Measurements from ENCODE around the gene SLC12A8. TPM values are rescaled to one million over a fixed set of nuclear protein-coding genes. Genes with fewer than 3 reads are reported as not detected.

The SLC12A8 gene
- polyA plus RNA-seq, result 21.6 TPM
- long read RNA-seq, donor 1, partial matches to known transcripts, result 0 of 1 reads
- long read RNA-seq, donor 1, other reads (novel, unspliced or antisense), result 0 of 1 reads
- long read RNA-seq, donor 2, partial matches to known transcripts, result 0 of 1 reads
- long read RNA-seq, donor 2, other reads (novel, unspliced or antisense), result 0 of 1 reads
- long read RNA-seq, donor 3, result 0 reads
- long read RNA-seq, donor 4, partial matches to known transcripts, result 0 of 1 reads
- long read RNA-seq, donor 4, other reads (novel, unspliced or antisense), result 0 of 1 reads
- long read RNA-seq, donor 5, partial matches to known transcripts, result 0 of 1 reads
- long read RNA-seq, donor 5, other reads (novel, unspliced or antisense), result 0 of 1 reads
- long read RNA-seq, donor 6, partial matches to known transcripts, result 0 of 1 reads
- long read RNA-seq, donor 6, other reads (novel, unspliced or antisense), result 0 of 1 reads
- long read RNA-seq, donor 7, partial matches to known transcripts, result 0 of 1 reads
- long read RNA-seq, donor 7, other reads (novel, unspliced or antisense), result 0 of 1 reads
- long read RNA-seq, donor 8, partial matches to known transcripts, result 0 of 2 reads
- long read RNA-seq, donor 8, other reads (novel, unspliced or antisense), result 0 of 2 reads
- long read RNA-seq, donor 9, result 0 reads
- long read RNA-seq, donor 10, partial matches to known transcripts, result 0 of 3 reads
- long read RNA-seq, donor 10, other reads (novel, unspliced or antisense), result 0 of 3 reads
- long read RNA-seq, donor 11, partial matches to known transcripts, result 0 of 1 reads
- long read RNA-seq, donor 11, other reads (novel, unspliced or antisense), result 0 of 1 reads

GRCh38 chr3:125212509-125213363 lies at the start of gene SLC12A8:
SLC12A8 (minus strand) TSS chr3:125212748; CDS start chr3:125211349, 1,399 bp downstream.
- Histone ChIP-seq H3K27me3 (ENCODE audit: control insufficient read depth, insufficient read depth, low read length) (peaks cover 15% of the 10 kb centered on the region), H3K36me3 (ENCODE audit: control insufficient read depth, insufficient read depth, low read length) (no peaks in the 10 kb centered on the region), H3K4me3 (ENCODE audit: low read length) (peak within 1 kb of the TSS; percentile 71), H3K27ac (ENCODE audit: low read length) (no peak within 1 kb of the TSS), H3K4me1 (ENCODE audit: control insufficient read depth, insufficient read depth, low read length) (peaks cover 4% of the 10 kb centered on the region), H3K9me3 (ENCODE audit: control insufficient read depth, low read depth, low read length) (no peaks in the 10 kb centered on the region)
- no CpG with 5 or more reads among the region's 55 CpGs for WGBS (ENCODE audit: insufficient coverage, low lambda C conversion rate)
- DNase-seq, result peak in 1 of 2 donors; percentile 60

GRCh38 chr3:125262161-125262560 lies 49.6 kb upstream of the SLC12A8 start:
- Histone ChIP-seq H3K9me3 (ENCODE audit: control insufficient read depth, low read depth, low read length) (peaks cover 3% of the 10 kb centered on the region), H3K27ac (ENCODE audit: low read length) (no peak overlapping the region), H3K27me3 (ENCODE audit: control insufficient read depth, insufficient read depth, low read length) (no peaks in the 10 kb centered on the region), H3K36me3 (ENCODE audit: control insufficient read depth, insufficient read depth, low read length) (no peaks in the 10 kb centered on the region), H3K4me1 (ENCODE audit: control insufficient read depth, insufficient read depth, low read length) (no peaks in the 10 kb centered on the region), H3K4me3 (ENCODE audit: low read length) (no peak overlapping the region)
- DNase-seq, result no peak
- no CpG with 5 or more reads among the region's 1 CpG for WGBS (ENCODE audit: insufficient coverage, low lambda C conversion rate)

- Histone ChIP-seq H3K4me1 (ENCODE audit: control insufficient read depth, insufficient read depth, low read length) (no peaks in the 10 kb centered on the region), H3K4me3 (ENCODE audit: low read length) (no peak overlapping the region), H3K9me3 (ENCODE audit: control insufficient read depth, low read depth, low read length) (peaks cover 14% of the 10 kb centered on the region), H3K36me3 (ENCODE audit: control insufficient read depth, insufficient read depth, low read length) (no peaks in the 10 kb centered on the region), H3K27ac (ENCODE audit: low read length) (no peak overlapping the region), H3K27me3 (ENCODE audit: control insufficient read depth, insufficient read depth, low read length) (no peaks in the 10 kb centered on the region)
- DNase-seq, result no peak
- no CpG with 5 or more reads among the region's 1 CpG for WGBS (ENCODE audit: insufficient coverage, low lambda C conversion rate)
Measured at GRCh38 chr3:125261031-125261430, 48.5 kb upstream of the SLC12A8 start.

GRCh38 chr3:125260158-125260557 lies 47.6 kb upstream of the SLC12A8 start:
- DNase-seq, result no peak
- 86% methylated on average over 2 of the region's 2 CpGs for WGBS (ENCODE audit: insufficient coverage, low lambda C conversion rate)
- Histone ChIP-seq H3K4me1 (ENCODE audit: control insufficient read depth, insufficient read depth, low read length) (no peaks in the 10 kb centered on the region), H3K36me3 (ENCODE audit: control insufficient read depth, insufficient read depth, low read length) (no peaks in the 10 kb centered on the region), H3K27ac (ENCODE audit: low read length) (no peak overlapping the region), H3K4me3 (ENCODE audit: low read length) (no peak overlapping the region), H3K27me3 (ENCODE audit: control insufficient read depth, insufficient read depth, low read length) (no peaks in the 10 kb centered on the region), H3K9me3 (ENCODE audit: control insufficient read depth, low read depth, low read length) (peaks cover 15% of the 10 kb centered on the region)

GRCh38 chr3:125257536-125257935 lies 45.0 kb upstream of the SLC12A8 start:
- Histone ChIP-seq H3K4me1 (ENCODE audit: control insufficient read depth, insufficient read depth, low read length) (no peaks in the 10 kb centered on the region), H3K36me3 (ENCODE audit: control insufficient read depth, insufficient read depth, low read length) (no peaks in the 10 kb centered on the region), H3K9me3 (ENCODE audit: control insufficient read depth, low read depth, low read length) (peaks cover 15% of the 10 kb centered on the region), H3K27me3 (ENCODE audit: control insufficient read depth, insufficient read depth, low read length) (no peaks in the 10 kb centered on the region), H3K27ac (ENCODE audit: low read length) (no peak overlapping the region), H3K4me3 (ENCODE audit: low read length) (no peak overlapping the region)
- DNase-seq, result no peak
- 83% methylated on average over 1 of the region's 4 CpGs for WGBS (ENCODE audit: insufficient coverage, low lambda C conversion rate)

GRCh38 chr3:125256675-125257074 lies 44.1 kb upstream of the SLC12A8 start:
- Histone ChIP-seq H3K4me3 (ENCODE audit: low read length) (no peak overlapping the region), H3K4me1 (ENCODE audit: control insufficient read depth, insufficient read depth, low read length) (no peaks in the 10 kb centered on the region), H3K36me3 (ENCODE audit: control insufficient read depth, insufficient read depth, low read length) (no peaks in the 10 kb centered on the region), H3K27ac (ENCODE audit: low read length) (no peak overlapping the region), H3K9me3 (ENCODE audit: control insufficient read depth, low read depth, low read length) (peaks cover 15% of the 10 kb centered on the region), H3K27me3 (ENCODE audit: control insufficient read depth, insufficient read depth, low read length) (no peaks in the 10 kb centered on the region)
- no peak for DNase-seq

- WGBS (ENCODE audit: insufficient coverage, low lambda C conversion rate), result 93% methylated on average over 2 of the region's 2 CpGs
- no peaks in the 10 kb centered on the region for H3K4me1 ChIP-seq (ENCODE audit: control insufficient read depth, insufficient read depth, low read length)
- no peaks in the 10 kb centered on the region for H3K27me3 ChIP-seq (ENCODE audit: control insufficient read depth, insufficient read depth, low read length)
- H3K4me3 ChIP-seq (ENCODE audit: low read length), result no peak overlapping the region
- no peaks in the 10 kb centered on the region for H3K36me3 ChIP-seq (ENCODE audit: control insufficient read depth, insufficient read depth, low read length)
- no peak for DNase-seq
- no peak overlapping the region for H3K27ac ChIP-seq (ENCODE audit: low read length)
- peaks cover under 1% of the 10 kb centered on the region for H3K9me3 ChIP-seq (ENCODE audit: control insufficient read depth, low read depth, low read length)
Measured at GRCh38 chr3:125250973-125251372, 38.4 kb upstream of the SLC12A8 start.

- H3K4me3 ChIP-seq (ENCODE audit: low read length), result no peak overlapping the region
- no CpG with 5 or more reads among the region's 1 CpG for WGBS (ENCODE audit: insufficient coverage, low lambda C conversion rate)
- H3K27me3 ChIP-seq (ENCODE audit: control insufficient read depth, insufficient read depth, low read length), result no peaks in the 10 kb centered on the region
- no peaks in the 10 kb centered on the region for H3K4me1 ChIP-seq (ENCODE audit: control insufficient read depth, insufficient read depth, low read length)
- peaks cover 4% of the 10 kb centered on the region for H3K36me3 ChIP-seq (ENCODE audit: control insufficient read depth, insufficient read depth, low read length)
- no peak overlapping the region for H3K27ac ChIP-seq (ENCODE audit: low read length)
- DNase-seq, result no peak
- H3K9me3 ChIP-seq (ENCODE audit: control insufficient read depth, low read depth, low read length), result no peaks in the 10 kb centered on the region
Measured at GRCh38 chr3:125246237-125246636, 33.7 kb upstream of the SLC12A8 start.

- Histone ChIP-seq H3K4me1 (ENCODE audit: control insufficient read depth, insufficient read depth, low read length) (no peaks in the 10 kb centered on the region), H3K36me3 (ENCODE audit: control insufficient read depth, insufficient read depth, low read length) (peaks cover 4% of the 10 kb centered on the region), H3K27me3 (ENCODE audit: control insufficient read depth, insufficient read depth, low read length) (no peaks in the 10 kb centered on the region), H3K4me3 (ENCODE audit: low read length) (no peak overlapping the region), H3K27ac (ENCODE audit: low read length) (no peak overlapping the region), H3K9me3 (ENCODE audit: control insufficient read depth, low read depth, low read length) (no peaks in the 10 kb centered on the region)
- no peak for DNase-seq
Measured at GRCh38 chr3:125245521-125245920, 33.0 kb upstream of the SLC12A8 start.

- no peak for DNase-seq
- H3K36me3 ChIP-seq (ENCODE audit: control insufficient read depth, insufficient read depth, low read length), result peaks cover 11% of the 10 kb centered on the region
- WGBS (ENCODE audit: insufficient coverage, low lambda C conversion rate), result 100% methylated on average over 1 of the region's 4 CpGs
- H3K4me1 ChIP-seq (ENCODE audit: control insufficient read depth, insufficient read depth, low read length), result no peaks in the 10 kb centered on the region
- H3K9me3 ChIP-seq (ENCODE audit: control insufficient read depth, low read depth, low read length), result no peaks in the 10 kb centered on the region
- H3K27me3 ChIP-seq (ENCODE audit: control insufficient read depth, insufficient read depth, low read length), result no peaks in the 10 kb centered on the region
- no peak overlapping the region for H3K4me3 ChIP-seq (ENCODE audit: low read length)
- H3K27ac ChIP-seq (ENCODE audit: low read length), result no peak overlapping the region
Measured at GRCh38 chr3:125240496-125240895, 27.9 kb upstream of the SLC12A8 start.

Measured in large intestine (tissue), 12 donors.